MM.1S (cell line): ENCODE data around the gene STAG1.

ENCODE experiments used
- EZH2 ChIP-seq: fragments of 300-600 bp; sonication (generic); optimal IDR thresholded peaks from 2 replicates; pipeline ENCODE3; 2017; ENCODE audit warnings: low read depth, mild to moderate bottlenecking, antibody characterized with exemption, low read length, mixed read lengths
- EZH2phosphoT487 ChIP-seq: fragments of 300-600 bp; sonication (generic); IDR thresholded peaks from 2 replicates; pipeline ENCODE4 v1.6.1; 2018; ENCODE audit warnings: antibody characterized with exemption, low read length
- TF ChIP-seq, protein P1 (sequence below): fragments of 300-600 bp; sonication (generic); IDR thresholded peaks from 2 replicates; pipeline ENCODE4 v1.5.1; 2016; ENCODE audit warnings: antibody characterized with exemption, low read length, mixed read lengths

DNA sequence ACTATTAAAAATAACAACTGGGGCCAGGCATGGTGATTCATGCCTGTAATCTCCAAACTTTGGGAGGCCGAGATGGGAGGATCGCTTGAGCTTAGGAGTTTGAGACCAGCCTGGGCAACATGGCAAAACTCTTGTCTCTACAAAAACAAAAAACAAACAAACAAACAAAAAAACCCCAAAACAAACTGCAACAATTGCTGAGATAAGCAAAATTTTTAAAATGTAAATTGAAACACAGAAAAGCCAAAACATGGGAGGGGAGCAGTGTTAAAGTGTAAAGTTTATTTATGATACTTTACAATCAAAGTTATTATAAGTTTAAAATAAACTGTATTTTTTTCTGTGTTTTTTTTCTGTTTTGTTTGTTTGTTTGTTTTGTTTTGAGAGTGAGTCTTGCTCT lies 294.4 kb downstream of the STAG1 start:
- TF ChIP-seq, protein P1, sequence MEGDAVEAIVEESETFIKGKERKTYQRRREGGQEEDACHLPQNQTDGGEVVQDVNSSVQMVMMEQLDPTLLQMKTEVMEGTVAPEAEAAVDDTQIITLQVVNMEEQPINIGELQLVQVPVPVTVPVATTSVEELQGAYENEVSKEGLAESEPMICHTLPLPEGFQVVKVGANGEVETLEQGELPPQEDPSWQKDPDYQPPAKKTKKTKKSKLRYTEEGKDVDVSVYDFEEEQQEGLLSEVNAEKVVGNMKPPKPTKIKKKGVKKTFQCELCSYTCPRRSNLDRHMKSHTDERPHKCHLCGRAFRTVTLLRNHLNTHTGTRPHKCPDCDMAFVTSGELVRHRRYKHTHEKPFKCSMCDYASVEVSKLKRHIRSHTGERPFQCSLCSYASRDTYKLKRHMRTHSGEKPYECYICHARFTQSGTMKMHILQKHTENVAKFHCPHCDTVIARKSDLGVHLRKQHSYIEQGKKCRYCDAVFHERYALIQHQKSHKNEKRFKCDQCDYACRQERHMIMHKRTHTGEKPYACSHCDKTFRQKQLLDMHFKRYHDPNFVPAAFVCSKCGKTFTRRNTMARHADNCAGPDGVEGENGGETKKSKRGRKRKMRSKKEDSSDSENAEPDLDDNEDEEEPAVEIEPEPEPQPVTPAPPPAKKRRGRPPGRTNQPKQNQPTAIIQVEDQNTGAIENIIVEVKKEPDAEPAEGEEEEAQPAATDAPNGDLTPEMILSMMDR: no peak
- TF ChIP-seq EZH2phosphoT487 (no peak), EZH2 (no peak)
